ENCODE data around the gene CEACAM7.
"Not testable (repeated sequence)": the region's sequence is repeated elsewhere in the genome, so short reads cannot be mapped to it uniquely, and the experiment has no call there.

CEACAM7 gene

GRCh38 chr19:41682437-41682836 is 5.6 kb downstream of the CEACAM7 start:
- H3K27me3 Mint-ChIP-seq (ENCODE audit: low read depth) = peaks cover 5% of the 10 kb centered on the region
- no peaks in the 10 kb centered on the region for H3K36me3 Mint-ChIP-seq (ENCODE audit: low read depth)
- no peak overlapping the region for H3K27ac Mint-ChIP-seq
- no peaks in the 10 kb centered on the region for H3K4me1 Mint-ChIP-seq
- H3K4me3 Mint-ChIP-seq = no peak overlapping the region
- H3K9me3 Mint-ChIP-seq = peaks cover 33% of the 10 kb centered on the region
- no peak for TF ChIP-seq CTCF (IDR thresholded peaks at IDR 0.05; ENCODE audit: unreplicated experiment in 3 of 3)

DNA sequence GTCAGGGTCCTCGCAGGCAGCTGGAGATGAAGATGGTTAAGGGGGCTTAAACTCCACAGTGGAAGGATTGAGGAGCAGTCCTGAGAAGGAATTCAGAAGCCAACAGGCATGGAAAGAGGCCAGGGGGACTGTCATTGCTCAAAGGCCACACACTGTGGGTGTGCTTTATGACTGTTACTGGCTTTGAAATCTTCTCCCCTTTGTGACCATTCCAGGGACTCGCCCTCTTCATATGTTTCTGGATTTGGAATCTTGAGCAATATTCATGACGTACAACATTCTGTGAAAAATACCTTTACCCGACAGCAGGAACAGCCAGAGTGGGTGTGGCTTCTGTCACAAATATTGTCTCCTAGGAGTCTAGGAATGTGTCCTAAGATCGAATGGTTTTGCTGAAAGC is 16.6 kb downstream of the CEACAM7 start:
- Mint-ChIP-seq H3K36me3 (ENCODE audit: low read depth) (no peaks in the 10 kb centered on the region), H3K9me3 (peaks cover 19% of the 10 kb centered on the region), H3K4me3 (no peak overlapping the region), H3K27ac (no peak overlapping the region), H3K27me3 (ENCODE audit: low read depth) (no peaks in the 10 kb centered on the region), H3K4me1 (no peaks in the 10 kb centered on the region)
- no peak for TF ChIP-seq CTCF (IDR thresholded peaks at IDR 0.05; ENCODE audit: unreplicated experiment in 3 of 3)

- no peak overlapping the region for H3K4me3 Mint-ChIP-seq
- H3K4me1 Mint-ChIP-seq = no peaks in the 10 kb centered on the region
- no peak overlapping the region for H3K27ac Mint-ChIP-seq
- H3K27me3 Mint-ChIP-seq (ENCODE audit: low read depth) = no peaks in the 10 kb centered on the region
- no peaks in the 10 kb centered on the region for H3K36me3 Mint-ChIP-seq (ENCODE audit: low read depth)
- peaks cover 23% of the 10 kb centered on the region for H3K9me3 Mint-ChIP-seq
- TF ChIP-seq CTCF (IDR thresholded peaks at IDR 0.05; ENCODE audit: unreplicated experiment in 3 of 3) = no peak
Measured at GRCh38 chr19:41670755-41671154, 17.3 kb downstream of the CEACAM7 start.

- no peak for TF ChIP-seq CTCF (IDR thresholded peaks at IDR 0.05; ENCODE audit: unreplicated experiment in 3 of 3)
- H3K4me1 Mint-ChIP-seq = no peaks in the 10 kb centered on the region
- no peaks in the 10 kb centered on the region for H3K27me3 Mint-ChIP-seq (ENCODE audit: low read depth)
- H3K4me3 Mint-ChIP-seq = no peak overlapping the region
- no peaks in the 10 kb centered on the region for H3K36me3 Mint-ChIP-seq (ENCODE audit: low read depth)
- H3K27ac Mint-ChIP-seq = no peak overlapping the region
- peaks cover 40% of the 10 kb centered on the region for H3K9me3 Mint-ChIP-seq
Measured at GRCh38 chr19:41668315-41668714, 19.8 kb downstream of the CEACAM7 start.

- Mint-ChIP-seq H3K36me3 (ENCODE audit: low read depth) (no peaks in the 10 kb centered on the region), H3K9me3 (peaks cover 48% of the 10 kb centered on the region), H3K4me1 (no peaks in the 10 kb centered on the region), H3K27me3 (ENCODE audit: low read depth) (no peaks in the 10 kb centered on the region), H3K27ac (no peak overlapping the region), H3K4me3 (no peak overlapping the region)
- TF ChIP-seq CTCF (IDR thresholded peaks at IDR 0.05; ENCODE audit: unreplicated experiment in 3 of 3) = no peak
Measured at GRCh38 chr19:41666075-41666474, 22.0 kb downstream of the CEACAM7 start.

DNA sequence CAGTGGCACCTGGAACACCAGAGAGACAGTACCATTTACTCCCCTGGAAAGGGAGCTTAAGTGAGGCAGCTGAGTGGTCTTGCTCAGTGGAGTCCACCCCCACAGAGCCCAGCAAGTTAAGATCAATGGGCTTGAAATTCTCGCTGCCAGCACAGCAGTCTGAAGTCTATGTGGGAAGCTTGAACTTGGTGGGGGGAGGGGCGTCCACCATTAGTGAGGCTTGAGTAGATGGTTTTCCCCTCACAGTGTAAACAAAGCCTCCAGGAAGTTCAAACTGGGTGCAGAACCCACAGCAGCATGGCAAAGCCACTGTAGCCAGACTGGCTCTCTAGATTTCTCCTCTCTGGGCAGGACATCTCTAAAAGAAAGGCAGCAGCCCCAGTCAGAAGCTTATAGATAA is 30.9 kb downstream of the CEACAM7 start:
- H3K9me3 Mint-ChIP-seq = peaks cover 36% of the 10 kb centered on the region
- H3K27ac Mint-ChIP-seq = no peak overlapping the region
- H3K27me3 Mint-ChIP-seq (ENCODE audit: low read depth) = no peaks in the 10 kb centered on the region
- no peaks in the 10 kb centered on the region for H3K36me3 Mint-ChIP-seq (ENCODE audit: low read depth)
- H3K4me3 Mint-ChIP-seq = no peak overlapping the region
- no peaks in the 10 kb centered on the region for H3K4me1 Mint-ChIP-seq
- TF ChIP-seq CTCF (IDR thresholded peaks at IDR 0.05; ENCODE audit: unreplicated experiment in 3 of 3) = no peak

DNA sequence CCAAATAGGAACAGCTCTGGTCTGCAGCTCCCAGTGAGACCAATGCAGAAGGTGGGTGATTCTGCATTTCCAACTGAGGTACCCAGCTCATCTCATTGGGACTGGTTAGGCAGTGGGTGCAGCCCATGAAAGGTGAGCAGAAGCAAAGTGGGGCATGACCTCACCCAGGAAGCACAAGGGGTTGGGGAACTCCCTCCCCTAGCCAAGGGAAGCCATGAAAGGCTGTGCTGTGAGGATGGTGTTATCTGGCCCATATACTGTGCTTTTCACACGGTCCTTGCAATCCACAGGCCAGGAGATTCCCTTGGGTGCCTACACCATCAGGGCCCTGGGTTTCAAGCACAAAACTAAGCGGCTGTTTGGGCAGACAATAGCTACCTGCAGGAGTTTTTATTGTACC is 31.3 kb downstream of the CEACAM7 start:
- peaks cover 32% of the 10 kb centered on the region for H3K9me3 Mint-ChIP-seq
- H3K27ac Mint-ChIP-seq; H3K4me3 Mint-ChIP-seq; H3K27me3 Mint-ChIP-seq (ENCODE audit: low read depth); H3K4me1 Mint-ChIP-seq; H3K36me3 Mint-ChIP-seq (ENCODE audit: low read depth): not testable (repeated sequence)

Measured in nephron (organoid).